Fibroblast of lung (primary cell): ENCODE results near the gene ADGRD1.

Experiments
- CTCF ChIP-seq, 2 donors: IDR thresholded peaks in 1 of 2; conservative IDR thresholded peaks in 1 of 2; 1 replicate in 1 of 2; 2 replicates in 1 of 2; pipeline ENCODE4 v1.5.1; 2011 to 2012; ENCODE audit warnings: low read length in 2 of 2, control low read depth in 1 of 2, inconsistent platforms in 1 of 2, low read depth in 1 of 2, mild to moderate bottlenecking in 1 of 2
- EZH2 ChIP-seq: IDR thresholded peaks from 2 replicates; pipeline ENCODE4 v1.5.1; 2012; ENCODE audit warnings: low read length, control low read depth, mild to moderate bottlenecking; ENCODE audit errors: missing control alignments

GRCh38 chr12:131085125-131085815 is 131.6 kb downstream of the ADGRD1 start:
- no peak for TF ChIP-seq CTCF (conservative IDR thresholded peaks at IDR 0.05 in 1 of 2, IDR thresholded peaks at IDR 0.05 in 1 of 2; ENCODE audit: low read depth in 1 of 2, low read length in 2 of 2)
- TF ChIP-seq EZH2 = no peak
